H1 (cell line): ENCODE results near the gene KCNIP3. TPM values are rescaled to one million over a fixed set of nuclear protein-coding genes. Genes with fewer than 3 reads are reported as not detected.

ENCODE experiments used
- CTCF ChIA-PET: fragments of 300-600 bp; sonication (Branson Sonifier 250); formaldehyde crosslinking; loops from one replicate; lab custom pipeline; 2021; ENCODE audit not compliant: partially characterized antibody; lab: Charles Lee
- POLR2A ChIA-PET: fragments of 300-600 bp; sonication (Branson Sonifier 250); formaldehyde crosslinking; loops from one replicate; lab custom pipeline; 2021; ENCODE audit warnings: inconsistent platforms; ENCODE audit not compliant: partially characterized antibody; lab: Charles Lee
- DNase-seq, 2 experiments: peaks; one replicate each; pipeline versions ENCODE4 v3.0.0 to v3.0.0-alpha.2; 2010 to 2022; ENCODE audit warnings: low spot score in 2 of 2, low read depth in 1 of 2, mixed read lengths in 1 of 2
- FAIRE-seq: peaks from 2 replicates; lab custom pipeline; 2011; peaks lifted over from hg19 to GRCh38; lab: Jason Lieb, UNC
- H2AFZ ChIP-seq: 2 replicates; pipeline ENCODE4 v1.8.1; 2012; ENCODE audit warnings: low read length, inconsistent platforms
- H2AK5ac ChIP-seq: 2 replicates; pipeline ENCODE4 v1.6.1; 2013; ENCODE audit warnings: low read depth, low read length
- H2BK120ac ChIP-seq: replicated peaks from 2 replicates; pipeline ENCODE3; 2013; ENCODE audit warnings: low read depth, low read length, inconsistent platforms
- H2BK12ac ChIP-seq: 2 replicates; pipeline ENCODE4 v1.6.1; 2013; ENCODE audit warnings: low read depth, low read length
- H2BK15ac ChIP-seq: 2 replicates; pipeline ENCODE4 v1.6.1; 2013; ENCODE audit warnings: low read length
- H2BK20ac ChIP-seq: 2 replicates; pipeline ENCODE4 v1.6.1; 2013; ENCODE audit warnings: low read length
- H2BK5ac ChIP-seq: 2 replicates; pipeline ENCODE4 v1.6.1; 2013; ENCODE audit warnings: low read depth, low read length
- H3K14ac ChIP-seq: 2 replicates; pipeline ENCODE4 v1.6.1; 2013; ENCODE audit warnings: inconsistent platforms; ENCODE audit not compliant: insufficient read length
- H3K18ac ChIP-seq: 2 replicates; pipeline ENCODE4 v1.6.1; 2013; ENCODE audit warnings: low read length; ENCODE audit errors: extremely low read depth
- H3K23ac ChIP-seq: 2 replicates; pipeline ENCODE4 v1.6.1; 2013; ENCODE audit warnings: inconsistent platforms; ENCODE audit not compliant: insufficient read length
- H3K23me2 ChIP-seq: 2 replicates; pipeline ENCODE4 v1.6.1; 2013; ENCODE audit warnings: low read depth, low read length
- H3K27ac ChIP-seq: 2 replicates; pipeline ENCODE4 v1.6.1; 2011; ENCODE audit warnings: low read depth, low read length, inconsistent platforms
- H3K27me3 ChIP-seq, 4 experiments: replicated peaks in 1 of 4; 1 replicate in 1 of 4; 2 replicates in 3 of 4; pipeline versions ENCODE4 v1.6.1 to v1.8.1; 2011 to 2013; ENCODE audit warnings: low read length in 3 of 4, mild to moderate bottlenecking in 3 of 4, inconsistent platforms in 2 of 4, mixed read lengths in 2 of 4, moderate library complexity in 1 of 4; ENCODE audit not compliant: control insufficient read depth in 3 of 4, insufficient read depth in 3 of 4; ENCODE audit errors: extremely low read depth in 1 of 4
- H3K36me3 ChIP-seq, 4 experiments: 2 replicates each; pipeline versions ENCODE4 v1.6.1 to v1.8.1; 2011 to 2013; ENCODE audit warnings: mild to moderate bottlenecking in 4 of 4, low read length in 3 of 4, moderate library complexity in 2 of 4, control low read depth in 1 of 4, inconsistent platforms in 1 of 4; ENCODE audit not compliant: insufficient read depth in 4 of 4, control insufficient read depth in 2 of 4
- H3K4ac ChIP-seq: replicated peaks from 2 replicates; pipeline ENCODE3; 2013; ENCODE audit warnings: low read length, low read depth, mixed read lengths, inconsistent platforms; ENCODE audit not compliant: insufficient read length
- H3K4me1 ChIP-seq, 4 experiments: replicated peaks in 1 of 4; 1 replicate in 1 of 4; 2 replicates in 3 of 4; pipeline versions ENCODE4 v1.6.1 to v1.8.1; 2011 to 2013; ENCODE audit warnings: low read length in 3 of 4, inconsistent platforms in 2 of 4, mixed read lengths in 1 of 4; ENCODE audit not compliant: insufficient read depth in 4 of 4, control insufficient read depth in 3 of 4
- H3K4me2 ChIP-seq, 2 experiments: 2 replicates each; pipeline versions ENCODE4 v1.6.1 to v1.8.1; 2011 to 2013; ENCODE audit warnings: low read depth in 2 of 2, low read length in 2 of 2, control low read depth in 1 of 2, inconsistent platforms in 1 of 2, mild to moderate bottlenecking in 1 of 2; ENCODE audit not compliant: insufficient read depth in 1 of 2
- H3K4me3 ChIP-seq, 4 experiments: fragments of 200-600, 300-600 bp in 1 of 4; sonication (generic), shearing (Covaris generic), sonication (Bioruptor Twin) in 1 of 4; 2 replicates each; pipeline versions ENCODE4 v1.5.1 to v1.8.1; 2011 to 2016; ENCODE audit warnings: low read length in 4 of 4, low read depth in 3 of 4, control low read depth in 2 of 4, inconsistent platforms in 2 of 4, mild to moderate bottlenecking in 2 of 4, mixed read lengths in 1 of 4, moderate library complexity in 1 of 4; ENCODE audit not compliant: insufficient read depth in 2 of 4; ENCODE audit errors: extremely low read depth in 1 of 4
- H3K56ac ChIP-seq: replicated peaks from 2 replicates; pipeline ENCODE3; 2013; ENCODE audit warnings: low read depth, mild to moderate bottlenecking, mixed read lengths, low read length, inconsistent platforms; ENCODE audit not compliant: insufficient read length
- H3K79me1 ChIP-seq: 2 replicates; pipeline ENCODE4 v1.6.1; 2013; ENCODE audit warnings: low read depth, low read length, control low read depth
- H3K79me2 ChIP-seq, 2 experiments: 2 replicates each; pipeline versions ENCODE4 v1.6.1 to v1.8.1; 2012 to 2013; ENCODE audit warnings: low read length in 2 of 2, mild to moderate bottlenecking in 2 of 2, inconsistent platforms in 1 of 2; ENCODE audit not compliant: insufficient read depth in 2 of 2, control insufficient read depth in 1 of 2
- H3K9ac ChIP-seq, 4 experiments: replicated peaks in 1 of 4; 1 replicate in 1 of 4; 2 replicates in 3 of 4; pipeline versions ENCODE4 v1.6.1 to v1.8.1; 2011 to 2013; ENCODE audit warnings: low read depth in 3 of 4, low read length in 3 of 4, control low read depth in 2 of 4, mild to moderate bottlenecking in 2 of 4, moderate library complexity in 2 of 4, inconsistent platforms in 1 of 4; ENCODE audit errors: extremely low read depth in 1 of 4
- H3K9me3 ChIP-seq, 2 experiments: 2 replicates each; pipeline versions ENCODE4 v1.6.1 to v1.8.1; 2012 to 2013; ENCODE audit warnings: mild to moderate bottlenecking in 2 of 2, moderate library complexity in 2 of 2, control low read depth in 1 of 2, inconsistent platforms in 1 of 2, low read depth in 1 of 2, low read length in 1 of 2, mixed read lengths in 1 of 2; ENCODE audit not compliant: insufficient read depth in 2 of 2
- H4K20me1 ChIP-seq, 2 experiments: replicated peaks in 1 of 2; 2 replicates each; pipeline versions ENCODE3 to v1.8.1; 2011 to 2013; ENCODE audit warnings: inconsistent platforms in 2 of 2, low read length in 2 of 2, mild to moderate bottlenecking in 1 of 2; ENCODE audit not compliant: insufficient read depth in 2 of 2, control insufficient read depth in 1 of 2
- H4K5ac ChIP-seq: 2 replicates; pipeline ENCODE4 v1.6.1; 2013; ENCODE audit warnings: low read length, low read depth, mixed read lengths, inconsistent platforms; ENCODE audit not compliant: insufficient read length
- H4K8ac ChIP-seq: 2 replicates; pipeline ENCODE4 v1.8.0; 2013; ENCODE audit warnings: mild to moderate bottlenecking, moderate library complexity, low read length, inconsistent platforms; ENCODE audit not compliant: insufficient read depth; ENCODE audit errors: extremely low read depth
- H4K91ac ChIP-seq: replicated peaks from 2 replicates; pipeline ENCODE3; 2013; ENCODE audit warnings: low read length, mixed read lengths, inconsistent platforms; ENCODE audit not compliant: insufficient read length
- BCL11A ChIP-seq, 2 experiments: IDR thresholded peaks; one replicate each; pipeline ENCODE4 v1.6.1; 2011; ENCODE audit warnings: low read depth in 2 of 2, low read length in 2 of 2, mild to moderate bottlenecking in 2 of 2
- JUND ChIP-seq: IDR thresholded peaks from 2 replicates; pipeline ENCODE4 v1.6.1; 2011; ENCODE audit warnings: mild to moderate bottlenecking, improper control_type of control experiment, low read length
- KDM1A ChIP-seq: fragments of 200-600, 300-600 bp; sonication (generic); IDR thresholded peaks from 2 replicates; pipeline ENCODE4 v1.7.1; 2016; ENCODE audit warnings: mild to moderate bottlenecking, low read length, borderline replicate concordance
- TCF12 ChIP-seq: IDR thresholded peaks from 2 replicates; pipeline ENCODE4 v1.6.1; 2011; ENCODE audit warnings: low read depth, mild to moderate bottlenecking, low read length
- YY1 ChIP-seq: IDR thresholded peaks from 2 replicates; pipeline ENCODE4 v1.6.1; 2011; ENCODE audit warnings: low read depth, mild to moderate bottlenecking, low read length
- WGBS, 2 experiments: shearing (Covaris generic) in 1 of 2; methylation state at CpG; one replicate each; pipeline versions ENCODE4 v1.1.6 to v1.1.7; 2013 to 2015; ENCODE audit warnings: low lambda C conversion rate in 2 of 2, mixed read lengths in 2 of 2, inconsistent platforms in 1 of 2, low coverage in 1 of 2, missing lambda C conversion rate in 1 of 2; ENCODE audit not compliant: insufficient replicate concordance in 2 of 2, insufficient coverage in 1 of 2, insufficient read length in 1 of 2; ENCODE audit errors: extremely low coverage in 1 of 2, missing lambda C conversion rate in 1 of 2; 5-methylcytosine and 5-hydroxymethylcytosine counted together
- polyA plus RNA-seq, 7 experiments: library from polyadenylated mRNA; depleted of rRNA in 3 of 7; stranded (reverse) in 5 of 7; unstranded in 2 of 7; fragments of >200 nt in 5 of 7; fragments of 200-250 nt in 2 of 7; gene quantifications; 1 replicate in 5 of 7; 2 replicates in 1 of 7; 4 replicates in 1 of 7; pipeline versions ENCODE4 v1.2.1 to v1.2.3, GENCODE V29; 2011 to 2013; ENCODE audit warnings: missing spikeins in 2 of 7, mixed read lengths in 2 of 7
- total RNA-seq: library from RNA; stranded (reverse); fragmentation: NEBNext Ultra II Directional; extraction: Animal tissue kit (Norgen Biotek cat#: 25700); gene quantifications from 2 replicates; pipeline ENCODE4 v1.2.1, GENCODE V29; 2021

KCNIP3 gene
- total and polyA plus RNA-seq, 2 of the 8 experiments (the other 6 are each of a cell fraction or from before 2014, with no cell fraction given): 0.33 to 1.9 TPM

DNA sequence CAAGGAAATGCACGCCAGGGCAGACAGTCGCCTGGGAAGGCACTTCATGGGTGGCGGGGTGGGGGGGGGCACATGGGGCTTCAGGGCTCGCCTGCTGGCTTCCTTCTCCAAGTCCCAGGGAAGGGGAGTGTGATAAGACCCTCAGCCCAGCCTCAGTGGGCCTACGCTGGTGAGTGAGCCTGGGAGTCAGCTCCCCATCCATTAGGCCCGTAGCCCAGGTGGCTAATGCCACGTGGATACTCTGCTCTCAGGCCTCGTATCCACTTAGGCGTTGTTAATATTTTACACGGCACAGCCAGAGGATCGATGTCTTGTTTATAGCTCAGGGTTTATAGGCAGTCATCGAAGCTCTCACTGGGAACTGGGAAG, 47.1 kb downstream of the KCNIP3 start:
- no peak for DNase-seq
- Histone ChIP-seq H2BK12ac (no peak overlapping the region), H3K4me2 (no peak overlapping the region), H2BK5ac (no peak overlapping the region), H2BK20ac (no peak overlapping the region), H2AFZ (no peak overlapping the region), H3K79me2 (no peaks in the 10 kb centered on the region), H3K9ac (no peak overlapping the region), H3K4me1 (peaks cover 0 to 2% (median 0%) of the 10 kb centered on the region in 4 experiments; a peak in 2 of 7 replicates), H4K8ac (no peak overlapping the region), H3K36me3 (no peaks in the 10 kb centered on the region; a peak in 1 of 8 replicates), H3K56ac (no peak overlapping the region), H3K23me2 (peaks cover 5% of the 10 kb centered on the region; the same call in 1 of the 2 replicates), H3K79me1 (no peaks in the 10 kb centered on the region)
- WGBS, 2 experiments: 90% methylated on average over 7 of the region's 12 CpGs; no CpG with 5 or more reads in 1 of the 2 experiments
- TF ChIP-seq KDM1A: no peak
- no peak for TF ChIP-seq TCF12
- no peak for TF ChIP-seq BCL11A (IDR thresholded peaks at IDR 0.05; ENCODE audit: low read depth in 2 of 2, low read length in 2 of 2)
- TF ChIP-seq JUND: no peak
- TF ChIP-seq YY1: no peak
- TF ChIP-seq, all 59 proteins: peak for 0
- peaks cover 24 to 41% of the 10 kb centered on the region in 2 experiments; a peak in 3 of 4 replicates for H3K9me3 ChIP-seq
- H3K4me3 ChIP-seq: no peak overlapping the region
- H2BK15ac ChIP-seq: no peak overlapping the region
- H2BK120ac ChIP-seq: no peak overlapping the region
- peaks cover 0 to 7% of the 10 kb centered on the region in 2 experiments for H4K20me1 ChIP-seq
- H3K27ac ChIP-seq: no peak overlapping the region
- no peak overlapping the region for H3K14ac ChIP-seq
- H2AK5ac ChIP-seq: no peak overlapping the region
- ChIA-PET CTCF (interaction anchor here (1.3 to 2.3 kb wide), 2 partner anchors 57 to 113 kb away, joined by 4 to 7 read pairs; no protein-coding TSS in a partner anchor), POLR2A (no interaction called here)
- H3K23ac ChIP-seq: no peak overlapping the region
- no peak for FAIRE-seq
- no peak overlapping the region for H3K4ac ChIP-seq
- no peak overlapping the region for H4K91ac ChIP-seq
- no peak overlapping the region for H3K18ac ChIP-seq
- peaks cover 31 to 53% (median 42%) of the 10 kb centered on the region in 4 experiments for H3K27me3 ChIP-seq
- H4K5ac ChIP-seq: no peak overlapping the region
